Measurements from ENCODE around the gene SYTL4. TPM values are rescaled to one million over a fixed set of nuclear protein-coding genes. Genes with fewer than 3 reads are reported as not detected.
A peak's percentile ranks its signal among the peaks of the same experiment; 100 is the strongest.
"Not testable (repeated sequence)": the region's sequence is repeated elsewhere in the genome, so short reads cannot be mapped to it uniquely, and the experiment has no call there.

Gene SYTL4
- total RNA-seq: 10 to 100 TPM in 2 of 6 donors, 1 to 10 TPM in 4; 3.2 to 12.3 (median 7.9) TPM
- 10 to 100 TPM in 1 of 2 donors, 1 to 10 TPM in 1; 4.0 to 23.7 TPM for polyA plus RNA-seq

- Histone ChIP-seq H3K9me3 (no peaks in the 10 kb centered on the region), H3K27me3 (peaks cover 0 to 3% (median 0%) of the 10 kb centered on the region in 4 donors), H3K4me3 (peak within 1 kb of the TSS; percentile 43 to 66 (median 58)), H3K36me3 (no peaks in the 10 kb centered on the region), H3K4me1 (no peaks in the 10 kb centered on the region), H3K27ac (peak within 1 kb of the TSS in 3 of 4 donors; percentile 4 to 46 (median 26))
- intact Hi-C loops (cut with DNase I): no loop called here
- ATAC-seq (peak; percentile 84 to 94 (median 91)), FAIRE-seq (no peak), DNase-seq (peak; percentile 20 to 72 (median 40))
- TF ChIP-seq CTCF (IDR thresholded peaks at IDR 0.05): no peak
- 1 to 28% methylated on average over 59 to 60 of the region's 60 CpGs for WGBS, 2 donors
These were observed at the start of gene SYTL4 for GRCh38 chrX:100731441-100732281. Gene SYTL4 (minus strand): TSS chrX:100732121. CDS start chrX:100702037, 30,084 bp downstream.

- H3K9me3 ChIP-seq, DNase-seq, FAIRE-seq, H3K4me1 ChIP-seq, H3K27ac ChIP-seq, H3K4me3 ChIP-seq, ATAC-seq, H3K36me3 ChIP-seq: not testable (repeated sequence)
- peaks cover 0 to 11% (median 0%) of the 10 kb centered on the region in 4 donors for H3K27me3 ChIP-seq
- intact Hi-C loops (cut with DNase I): loop anchor here in 2 of 3 donors (5.0 to 10.0 kb wide), 2 partner anchors 82 to 255 kb away; no protein-coding TSS in a partner anchor
- WGBS, 2 donors: 59 to 62% methylated on average over 6 of the region's 6 CpGs
These were observed 37.5 kb upstream of the SYTL4 start for GRCh38 chrX:100769439-100769838.

- Histone ChIP-seq H3K27ac (no peak overlapping the region), H3K27me3 (peaks cover 0 to 5% (median 0%) of the 10 kb centered on the region in 4 donors), H3K4me3 (no peak overlapping the region), H3K4me1 (no peaks in the 10 kb centered on the region), H3K9me3 (no peaks in the 10 kb centered on the region), H3K36me3 (no peaks in the 10 kb centered on the region)
- peak; percentile 63 to 100 (median 90) for ATAC-seq
- 17 to 19% methylated on average over 7 of the region's 7 CpGs for WGBS, 2 donors
- intact Hi-C loops (cut with DNase I): loop anchor here in 2 of 3 donors (5.0 to 10.0 kb wide), 2 partner anchors 82 to 254 kb away; no protein-coding TSS in a partner anchor
- TF ChIP-seq CTCF (IDR thresholded peaks at IDR 0.05): peak; percentile 100
- peak; percentile 89 for FAIRE-seq
- DNase-seq: peak; percentile 60 to 95 (median 89)
These were observed 36.9 kb upstream of the SYTL4 start for GRCh38 chrX:100768679-100769338.

- DNase-seq (no peak), FAIRE-seq (no peak), ATAC-seq (no peak)
- TF ChIP-seq CTCF (IDR thresholded peaks at IDR 0.05): no peak
- Histone ChIP-seq H3K27me3 (no peaks in the 10 kb centered on the region), H3K27ac (no peak overlapping the region), H3K4me3 (no peak overlapping the region), H3K4me1 (no peaks in the 10 kb centered on the region), H3K36me3 (no peaks in the 10 kb centered on the region), H3K9me3 (no peaks in the 10 kb centered on the region)
- WGBS, 2 donors: 52 to 73% methylated on average over 1 of the region's 1 CpG
- intact Hi-C loops (cut with DNase I): no loop called here
These were observed 19.0 kb upstream of the SYTL4 start for GRCh38 chrX:100750883-100751282.

- Histone ChIP-seq H3K4me3 (no peak overlapping the region), H3K27me3 (peaks cover 0 to 3% (median 0%) of the 10 kb centered on the region in 4 donors), H3K9me3 (no peaks in the 10 kb centered on the region), H3K36me3 (no peaks in the 10 kb centered on the region), H3K4me1 (no peaks in the 10 kb centered on the region), H3K27ac (no peak overlapping the region)
- WGBS, 2 donors: 54 to 67% methylated on average over 2 of the region's 2 CpGs
- peak; percentile 49 for FAIRE-seq
- no peak for DNase-seq
- TF ChIP-seq CTCF (IDR thresholded peaks at IDR 0.05): no peak
- intact Hi-C loops (cut with DNase I): no loop called here
- ATAC-seq: no peak
These were observed 16.2 kb upstream of the SYTL4 start for GRCh38 chrX:100748108-100748507.
